HG02571 (cell line): ENCODE data around the gene ZXDB.
"Not testable (repeated sequence)": the region's sequence is repeated elsewhere in the genome, so short reads cannot be mapped to it uniquely, and the experiment has no call there.

Experiments
- ATAC-seq: cut with Tn5 transposase; IDR thresholded peaks from one replicate; pipeline ENCODE4 v1.9.1; 2021; ENCODE audit warnings: mild to moderate bottlenecking, moderate library complexity; ENCODE audit not compliant: unreplicated experiment

Gene ZXDB

DNA sequence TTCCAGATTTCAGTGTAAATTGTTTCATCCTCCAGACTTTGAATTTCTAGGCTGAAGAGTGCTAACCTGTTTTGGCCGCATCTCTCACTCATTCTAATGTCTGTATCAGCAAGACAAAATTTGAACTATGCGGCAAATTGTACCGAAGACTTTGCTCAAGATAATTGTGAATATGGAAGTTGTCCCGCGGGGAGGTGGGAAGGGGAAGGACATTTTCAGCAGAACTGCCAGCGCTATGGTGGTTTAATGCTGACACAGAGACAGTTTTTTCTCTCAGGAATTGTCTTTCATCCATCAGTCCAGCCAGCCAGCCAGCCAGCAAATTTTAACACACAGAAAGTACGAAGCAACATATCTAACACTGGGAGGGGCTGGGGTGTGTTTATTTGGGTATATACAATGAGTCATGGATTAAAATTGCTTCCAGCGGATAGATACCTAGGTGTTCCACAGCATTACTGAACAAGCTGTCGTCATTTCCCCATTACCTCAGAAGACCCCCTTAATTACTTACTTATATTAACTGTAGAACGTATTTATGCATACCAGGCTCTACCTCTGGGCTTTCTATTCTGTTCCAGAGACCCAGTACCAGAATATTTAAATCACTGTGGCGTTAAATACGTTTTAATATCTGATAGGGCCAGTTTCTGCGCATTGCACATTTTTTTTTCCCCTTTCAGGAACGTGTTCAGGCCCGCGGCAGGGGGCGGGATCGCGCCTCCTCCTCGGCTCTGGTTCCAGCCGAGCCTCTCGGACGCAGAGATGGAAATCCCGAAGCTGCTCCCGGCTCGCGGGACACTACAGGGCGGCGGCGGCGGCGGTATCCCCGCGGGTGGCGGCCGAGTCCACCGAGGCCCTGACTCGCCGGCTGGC, at the start of gene ZXDB:
ZXDB (plus strand) TSS at position 728 of the 876 bp plus-strand sequence; CDS start at position 766, 38 bp downstream.
- peak; percentile 58 for ATAC-seq

GRCh38 chrX:57565198-57565597, 26.6 kb upstream of the ZXDB start:
- ATAC-seq: no peak

DNA sequence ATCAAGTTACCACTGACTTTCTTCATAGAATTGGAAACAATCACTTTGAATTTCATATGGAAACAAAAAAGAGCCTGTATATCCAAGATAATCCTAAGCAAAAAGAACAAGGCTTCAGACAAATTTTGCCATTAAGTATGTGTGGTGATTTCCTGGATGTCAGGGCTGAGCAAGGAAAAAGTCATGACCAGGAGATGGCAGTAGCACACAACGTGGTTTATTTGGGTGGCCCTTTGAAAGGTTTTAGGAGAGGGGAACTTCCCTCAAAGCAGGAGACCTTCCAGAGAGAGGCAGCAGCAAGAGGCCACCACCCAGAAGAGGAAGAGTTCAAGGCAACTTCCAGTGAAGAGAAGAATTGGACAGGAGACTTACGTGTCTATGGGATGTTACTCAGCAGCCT, 18.1 kb upstream of the ZXDB start:
- ATAC-seq: no peak

DNA sequence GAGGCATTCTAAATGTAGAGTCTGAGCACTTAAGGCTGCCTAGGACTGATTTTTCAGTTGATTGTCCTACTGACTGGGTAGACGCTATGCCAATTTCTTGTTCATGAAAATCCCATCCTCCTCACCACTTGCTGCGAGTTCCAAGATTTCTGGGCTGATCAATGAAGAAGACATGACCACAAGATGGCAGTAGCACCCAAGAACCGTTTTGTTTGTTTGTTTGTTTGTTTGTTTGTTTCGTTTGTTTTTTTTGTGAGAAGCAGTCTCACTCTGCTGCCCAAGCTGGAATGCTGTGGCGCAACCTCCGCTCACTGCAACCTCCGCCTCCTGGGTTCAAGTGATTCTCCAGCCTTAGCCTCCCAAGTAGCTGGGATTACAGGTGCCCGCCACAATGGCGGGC, 8.9 kb upstream of the ZXDB start:
- not testable (repeated sequence) for ATAC-seq

- no peak for ATAC-seq
Observed at GRCh38 chrX:57583477-57583876, 8.3 kb upstream of the ZXDB start.

GRCh38 chrX:57586360-57586759, 5.5 kb upstream of the ZXDB start:
- no peak for ATAC-seq

GRCh38 chrX:57587062-57587461, 4.7 kb upstream of the ZXDB start:
- no peak for ATAC-seq

DNA sequence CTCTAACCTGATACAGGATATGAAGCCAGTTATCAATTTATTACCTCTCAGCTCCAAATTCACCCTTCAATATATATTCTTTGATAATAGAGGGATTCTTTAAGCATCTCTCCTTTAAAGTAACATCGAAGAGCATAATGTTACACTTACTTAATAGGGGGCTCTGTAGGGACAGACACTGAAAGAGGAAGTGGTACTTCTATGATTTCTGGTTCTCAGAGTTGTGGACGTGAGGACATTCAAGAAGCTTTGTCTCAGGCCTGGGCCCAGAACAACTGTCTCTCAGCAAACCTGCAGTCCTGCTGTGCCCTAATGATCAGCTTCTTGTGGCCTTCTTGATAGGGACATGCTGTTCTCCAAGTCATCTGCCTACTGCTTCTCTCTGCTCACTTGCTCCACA, 4.2 kb upstream of the ZXDB start:
- no peak for ATAC-seq

DNA sequence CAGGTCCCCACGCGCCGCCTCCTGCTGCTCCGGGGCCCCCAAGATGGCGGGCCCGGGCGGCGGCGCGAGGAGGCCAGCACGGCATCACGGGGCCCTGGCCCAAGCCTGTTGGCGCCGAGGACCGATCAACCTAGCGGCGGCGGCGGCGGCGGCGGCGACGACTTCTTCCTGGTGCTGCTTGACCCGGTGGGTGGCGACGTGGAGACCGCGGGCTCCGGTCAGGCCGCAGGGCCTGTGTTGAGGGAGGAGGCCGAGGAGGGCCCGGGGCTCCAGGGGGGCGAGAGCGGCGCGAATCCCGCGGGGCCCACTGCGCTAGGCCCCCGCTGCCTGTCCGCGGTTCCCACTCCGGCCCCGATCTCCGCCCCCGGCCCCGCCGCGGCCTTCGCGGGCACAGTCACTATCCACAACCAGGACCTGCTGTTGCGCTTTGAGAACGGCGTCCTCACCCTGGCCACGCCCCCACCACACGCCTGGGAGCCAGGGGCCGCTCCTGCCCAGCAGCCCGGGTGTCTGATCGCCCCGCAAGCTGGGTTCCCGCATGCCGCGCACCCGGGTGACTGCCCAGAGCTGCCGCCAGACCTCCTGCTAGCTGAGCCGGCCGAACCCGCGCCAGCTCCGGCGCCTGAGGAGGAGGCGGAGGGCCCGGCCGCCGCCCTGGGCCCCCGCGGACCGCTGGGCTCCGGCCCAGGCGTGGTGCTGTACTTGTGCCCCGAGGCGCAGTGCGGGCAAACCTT, 516 bp downstream of the ZXDB start:
- ATAC-seq: peak; percentile 78

DNA sequence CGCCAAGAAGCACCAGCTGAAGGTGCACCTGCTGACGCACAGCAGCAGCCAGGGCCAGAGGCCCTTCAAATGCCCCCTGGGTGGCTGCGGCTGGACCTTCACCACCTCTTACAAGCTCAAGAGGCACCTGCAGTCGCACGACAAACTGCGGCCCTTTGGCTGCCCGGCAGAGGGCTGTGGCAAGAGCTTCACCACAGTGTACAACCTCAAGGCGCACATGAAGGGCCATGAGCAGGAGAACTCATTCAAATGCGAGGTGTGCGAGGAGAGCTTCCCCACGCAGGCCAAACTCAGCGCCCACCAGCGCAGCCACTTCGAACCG, 1.0 kb downstream of the ZXDB start:
- ATAC-seq: peak; percentile 31

DNA sequence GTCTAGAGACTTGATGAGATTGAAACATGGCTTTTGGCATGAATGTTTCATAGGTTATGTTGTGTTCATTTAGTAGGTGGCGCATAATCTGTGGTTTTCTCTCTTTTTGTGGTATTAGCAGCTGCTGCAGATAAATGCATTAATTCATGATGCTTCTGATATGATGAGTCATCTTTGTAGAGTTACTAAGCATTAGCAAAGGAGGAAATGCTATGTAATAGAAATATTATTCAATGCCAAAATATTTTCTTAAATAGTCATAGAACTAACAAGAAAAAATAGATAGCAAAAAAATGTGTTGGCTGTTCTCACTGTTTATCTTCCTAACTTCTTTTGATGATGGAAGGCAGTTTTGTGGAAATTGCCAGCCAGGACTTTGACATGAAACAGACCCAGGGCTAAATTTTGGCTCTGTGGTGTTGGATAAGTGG, 3.6 kb downstream of the ZXDB start:
- ATAC-seq: no peak

DNA sequence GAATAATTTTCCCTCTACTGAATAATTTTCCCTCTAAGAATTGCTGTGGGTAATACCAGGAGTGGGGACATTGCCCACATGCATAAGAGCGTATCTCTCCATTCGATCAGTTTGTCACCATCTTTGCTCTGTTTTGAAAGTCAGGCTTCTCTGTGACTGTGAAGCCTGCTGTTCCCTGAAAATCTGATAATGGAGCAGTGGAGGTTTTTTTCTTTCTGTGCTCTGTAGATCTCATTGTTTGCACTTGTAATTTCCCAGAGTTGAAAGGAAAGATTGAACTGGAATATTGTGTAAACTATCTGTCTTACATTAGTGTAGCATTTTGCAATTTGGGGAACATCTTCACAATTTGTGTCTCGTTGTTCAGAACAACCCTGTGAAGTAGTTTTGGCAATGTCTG, 4.3 kb downstream of the ZXDB start:
- no peak for ATAC-seq

- ATAC-seq: no peak
Observed at GRCh38 chrX:57596516-57596915, 4.7 kb downstream of the ZXDB start.

GRCh38 chrX:57607295-57608187, 15.7 kb downstream of the ZXDB start:
- no peak for ATAC-seq

DNA sequence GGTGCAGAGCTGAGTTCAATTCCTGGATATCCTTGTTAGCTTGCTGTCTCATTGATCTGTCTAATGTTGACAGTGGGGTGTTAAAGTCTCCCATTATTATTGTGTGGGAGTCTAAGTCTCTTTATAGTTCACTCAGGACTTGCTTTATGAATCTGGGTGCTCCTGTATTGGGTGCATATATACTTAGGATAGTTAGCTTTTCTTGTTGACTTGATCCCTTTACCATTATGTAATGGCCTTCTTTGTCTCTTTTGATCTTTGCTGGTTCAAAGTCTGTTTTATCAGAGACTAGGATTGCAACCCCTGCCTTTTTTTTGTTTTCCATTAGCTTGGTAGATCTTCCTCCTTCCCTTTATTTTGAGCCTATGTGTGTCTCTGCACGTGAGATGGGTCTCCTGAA, 21.5 kb downstream of the ZXDB start:
- ATAC-seq: not testable (repeated sequence)

- not testable (repeated sequence) for ATAC-seq
Observed at GRCh38 chrX:57629438-57629837, 37.6 kb downstream of the ZXDB start.

DNA sequence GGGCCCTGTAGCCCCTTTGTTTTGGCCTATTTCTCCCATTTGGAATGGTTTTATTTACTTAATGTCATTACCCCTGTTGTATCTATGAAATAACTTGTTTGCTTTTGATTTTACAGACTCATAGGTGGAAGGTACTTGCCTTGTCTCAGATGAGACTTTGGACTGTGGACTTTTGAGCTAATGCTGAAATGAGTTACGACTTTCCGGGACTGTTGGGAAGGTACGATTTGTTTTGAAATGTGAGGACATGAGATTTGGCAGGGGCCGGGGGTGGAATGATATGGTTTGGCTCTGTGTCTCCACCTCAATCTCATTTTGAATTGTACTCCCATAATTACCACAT, 48.8 kb downstream of the ZXDB start:
- no peak for ATAC-seq

DNA sequence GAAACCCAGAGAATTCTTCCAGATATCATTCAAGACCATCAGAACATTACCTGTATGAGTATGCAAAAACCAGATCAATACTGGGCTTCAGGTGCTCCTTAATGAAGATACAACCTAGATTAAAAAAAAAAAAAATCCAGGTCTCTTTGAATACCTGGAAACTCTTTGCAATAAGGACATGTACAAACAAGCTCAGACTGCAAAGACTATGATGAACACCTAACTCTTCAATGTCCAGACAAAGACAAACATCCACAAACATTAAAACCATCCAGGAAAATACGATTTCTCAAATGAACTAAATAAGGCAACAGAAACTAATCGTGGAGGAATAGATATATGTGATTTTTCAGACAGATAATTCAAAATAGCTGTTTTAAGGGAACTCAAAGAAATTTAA, 49.5 kb downstream of the ZXDB start:
- ATAC-seq: no peak

GRCh38 chrX:57643698-57644097, 51.9 kb downstream of the ZXDB start:
- no peak for ATAC-seq

DNA sequence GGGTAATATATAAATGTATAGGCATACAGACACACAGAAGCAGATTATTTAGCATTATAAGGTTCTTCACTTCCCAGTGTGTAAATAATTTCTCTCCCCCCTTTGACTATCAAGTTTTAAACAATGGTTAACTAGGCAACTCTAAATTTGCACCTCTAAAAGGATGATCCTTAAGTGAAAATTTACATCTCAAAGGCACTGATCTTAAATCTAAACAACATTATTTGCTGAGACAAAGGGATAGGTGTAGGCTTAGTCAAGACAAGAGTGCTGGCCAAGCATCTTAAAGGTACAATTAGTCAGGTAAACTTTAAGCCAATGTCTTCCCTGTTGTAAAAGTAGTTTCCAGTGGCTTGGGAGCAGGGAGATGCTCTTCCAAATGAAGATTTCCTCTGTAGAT, 55.2 kb downstream of the ZXDB start:
- ATAC-seq: no peak
